WTC11 (cell line): ENCODE results near the gene GPR15LG.
"Not testable (repeated sequence)": the region's sequence is repeated elsewhere in the genome, so short reads cannot be mapped to it uniquely, and the experiment has no call there.

Experiments
- NFYB ChIP-seq: sonication (generic); formaldehyde crosslinking; conservative IDR thresholded peaks from 2 replicates; pipeline ENCODE4 v1.8.0; 2022; ENCODE audit warnings: low read depth, missing genetic modification reagents
- NR1H2 ChIP-seq: sonication (generic); formaldehyde crosslinking; IDR thresholded peaks from 2 replicates; pipeline ENCODE4 v1.9.0; 2021; ENCODE audit warnings: mild to moderate bottlenecking, moderate library complexity, missing genetic modification reagents
- ZNF121 ChIP-seq: sonication (generic); formaldehyde crosslinking; IDR thresholded peaks from 2 replicates; pipeline ENCODE4 v1.8.0; 2023; ENCODE audit warnings: missing genetic modification reagents
- TF ChIP-seq, protein P1 (sequence below): sonication (generic); formaldehyde crosslinking; IDR thresholded peaks from 2 replicates; pipeline ENCODE4 v1.8.0; 2023; ENCODE audit warnings: missing genetic modification reagents
- TF ChIP-seq, protein P2 (sequence below): fragments of 200-600 bp; IDR thresholded peaks from 2 replicates; pipeline ENCODE4 v1.8.0; 2022; ENCODE audit warnings: antibody characterized with exemption
- TF ChIP-seq, protein P3 (sequence below): sonication (generic); formaldehyde crosslinking; IDR thresholded peaks from 2 replicates; pipeline ENCODE4 v1.8.1; 2022; ENCODE audit warnings: low read depth, mild to moderate bottlenecking, moderate library complexity, missing genetic modification reagents, borderline replicate concordance
- TF ChIP-seq, protein P4 (sequence below): sonication (generic); formaldehyde crosslinking; IDR thresholded peaks from 2 replicates; pipeline ENCODE4 v1.8.1; 2022; ENCODE audit warnings: mild to moderate bottlenecking, moderate library complexity, missing genetic modification reagents
- TF ChIP-seq, protein P5 (sequence below): sonication (generic); formaldehyde crosslinking; IDR thresholded peaks from 2 replicates; pipeline ENCODE4 v1.8.0; 2022; ENCODE audit warnings: missing genetic modification reagents
- TF ChIP-seq, protein P6 (sequence below): sonication (generic); formaldehyde crosslinking; IDR thresholded peaks from 2 replicates; pipeline ENCODE4 v1.8.1; 2023; ENCODE audit warnings: mild to moderate bottlenecking, missing genetic modification reagents
- TF ChIP-seq, protein P7 (sequence below): sonication (generic); formaldehyde crosslinking; IDR thresholded peaks from 2 replicates; pipeline ENCODE4 v1.8.0; 2022; ENCODE audit warnings: mild to moderate bottlenecking, missing genetic modification reagents
- TF ChIP-seq, protein P8 (sequence below): sonication (generic); formaldehyde crosslinking; conservative IDR thresholded peaks from 2 replicates; pipeline ENCODE4 v1.8.1; 2022; ENCODE audit warnings: mild to moderate bottlenecking, missing genetic modification reagents

DNA sequence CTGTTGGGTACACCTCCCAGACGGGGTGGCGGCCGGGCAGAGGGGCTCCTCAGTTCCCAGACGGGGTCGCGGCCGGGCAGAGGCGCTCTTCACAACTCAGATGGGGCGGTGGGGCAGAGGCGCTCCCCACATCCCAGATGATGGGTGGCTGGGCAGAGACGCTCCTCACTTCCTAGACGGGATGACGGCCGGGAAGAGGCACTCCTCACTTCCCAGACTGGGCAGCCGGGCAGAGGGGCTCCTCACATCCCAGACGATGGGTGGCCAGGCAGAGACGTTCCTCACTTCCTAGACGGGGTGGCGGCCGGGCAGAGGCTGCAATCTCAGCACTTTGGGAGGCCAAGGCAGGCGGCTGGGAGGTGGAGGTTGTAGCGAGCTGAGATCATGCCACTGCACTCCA lies 6.8 kb downstream of the GPR15LG start:
- TF ChIP-seq, protein P1, sequence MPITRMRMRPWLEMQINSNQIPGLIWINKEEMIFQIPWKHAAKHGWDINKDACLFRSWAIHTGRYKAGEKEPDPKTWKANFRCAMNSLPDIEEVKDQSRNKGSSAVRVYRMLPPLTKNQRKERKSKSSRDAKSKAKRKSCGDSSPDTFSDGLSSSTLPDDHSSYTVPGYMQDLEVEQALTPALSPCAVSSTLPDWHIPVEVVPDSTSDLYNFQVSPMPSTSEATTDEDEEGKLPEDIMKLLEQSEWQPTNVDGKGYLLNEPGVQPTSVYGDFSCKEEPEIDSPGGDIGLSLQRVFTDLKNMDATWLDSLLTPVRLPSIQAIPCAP (CRISPR knock-in tag): not testable (repeated sequence)
- TF ChIP-seq, protein P2, sequence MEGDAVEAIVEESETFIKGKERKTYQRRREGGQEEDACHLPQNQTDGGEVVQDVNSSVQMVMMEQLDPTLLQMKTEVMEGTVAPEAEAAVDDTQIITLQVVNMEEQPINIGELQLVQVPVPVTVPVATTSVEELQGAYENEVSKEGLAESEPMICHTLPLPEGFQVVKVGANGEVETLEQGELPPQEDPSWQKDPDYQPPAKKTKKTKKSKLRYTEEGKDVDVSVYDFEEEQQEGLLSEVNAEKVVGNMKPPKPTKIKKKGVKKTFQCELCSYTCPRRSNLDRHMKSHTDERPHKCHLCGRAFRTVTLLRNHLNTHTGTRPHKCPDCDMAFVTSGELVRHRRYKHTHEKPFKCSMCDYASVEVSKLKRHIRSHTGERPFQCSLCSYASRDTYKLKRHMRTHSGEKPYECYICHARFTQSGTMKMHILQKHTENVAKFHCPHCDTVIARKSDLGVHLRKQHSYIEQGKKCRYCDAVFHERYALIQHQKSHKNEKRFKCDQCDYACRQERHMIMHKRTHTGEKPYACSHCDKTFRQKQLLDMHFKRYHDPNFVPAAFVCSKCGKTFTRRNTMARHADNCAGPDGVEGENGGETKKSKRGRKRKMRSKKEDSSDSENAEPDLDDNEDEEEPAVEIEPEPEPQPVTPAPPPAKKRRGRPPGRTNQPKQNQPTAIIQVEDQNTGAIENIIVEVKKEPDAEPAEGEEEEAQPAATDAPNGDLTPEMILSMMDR: not testable (repeated sequence)
- not testable (repeated sequence) for TF ChIP-seq ZNF121 (CRISPR knock-in tag); NFYB (CRISPR knock-in tag); NR1H2
- TF ChIP-seq, protein P3, sequence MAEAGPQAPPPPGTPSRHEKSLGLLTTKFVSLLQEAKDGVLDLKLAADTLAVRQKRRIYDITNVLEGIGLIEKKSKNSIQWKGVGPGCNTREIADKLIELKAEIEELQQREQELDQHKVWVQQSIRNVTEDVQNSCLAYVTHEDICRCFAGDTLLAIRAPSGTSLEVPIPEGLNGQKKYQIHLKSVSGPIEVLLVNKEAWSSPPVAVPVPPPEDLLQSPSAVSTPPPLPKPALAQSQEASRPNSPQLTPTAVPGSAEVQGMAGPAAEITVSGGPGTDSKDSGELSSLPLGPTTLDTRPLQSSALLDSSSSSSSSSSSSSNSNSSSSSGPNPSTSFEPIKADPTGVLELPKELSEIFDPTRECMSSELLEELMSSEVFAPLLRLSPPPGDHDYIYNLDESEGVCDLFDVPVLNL (CRISPR knock-in tag): not testable (repeated sequence)
- TF ChIP-seq, protein P4, sequence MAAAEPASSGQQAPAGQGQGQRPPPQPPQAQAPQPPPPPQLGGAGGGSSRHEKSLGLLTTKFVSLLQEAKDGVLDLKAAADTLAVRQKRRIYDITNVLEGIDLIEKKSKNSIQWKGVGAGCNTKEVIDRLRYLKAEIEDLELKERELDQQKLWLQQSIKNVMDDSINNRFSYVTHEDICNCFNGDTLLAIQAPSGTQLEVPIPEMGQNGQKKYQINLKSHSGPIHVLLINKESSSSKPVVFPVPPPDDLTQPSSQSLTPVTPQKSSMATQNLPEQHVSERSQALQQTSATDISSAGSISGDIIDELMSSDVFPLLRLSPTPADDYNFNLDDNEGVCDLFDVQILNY (CRISPR knock-in tag): not testable (repeated sequence)
- TF ChIP-seq, protein P5, sequence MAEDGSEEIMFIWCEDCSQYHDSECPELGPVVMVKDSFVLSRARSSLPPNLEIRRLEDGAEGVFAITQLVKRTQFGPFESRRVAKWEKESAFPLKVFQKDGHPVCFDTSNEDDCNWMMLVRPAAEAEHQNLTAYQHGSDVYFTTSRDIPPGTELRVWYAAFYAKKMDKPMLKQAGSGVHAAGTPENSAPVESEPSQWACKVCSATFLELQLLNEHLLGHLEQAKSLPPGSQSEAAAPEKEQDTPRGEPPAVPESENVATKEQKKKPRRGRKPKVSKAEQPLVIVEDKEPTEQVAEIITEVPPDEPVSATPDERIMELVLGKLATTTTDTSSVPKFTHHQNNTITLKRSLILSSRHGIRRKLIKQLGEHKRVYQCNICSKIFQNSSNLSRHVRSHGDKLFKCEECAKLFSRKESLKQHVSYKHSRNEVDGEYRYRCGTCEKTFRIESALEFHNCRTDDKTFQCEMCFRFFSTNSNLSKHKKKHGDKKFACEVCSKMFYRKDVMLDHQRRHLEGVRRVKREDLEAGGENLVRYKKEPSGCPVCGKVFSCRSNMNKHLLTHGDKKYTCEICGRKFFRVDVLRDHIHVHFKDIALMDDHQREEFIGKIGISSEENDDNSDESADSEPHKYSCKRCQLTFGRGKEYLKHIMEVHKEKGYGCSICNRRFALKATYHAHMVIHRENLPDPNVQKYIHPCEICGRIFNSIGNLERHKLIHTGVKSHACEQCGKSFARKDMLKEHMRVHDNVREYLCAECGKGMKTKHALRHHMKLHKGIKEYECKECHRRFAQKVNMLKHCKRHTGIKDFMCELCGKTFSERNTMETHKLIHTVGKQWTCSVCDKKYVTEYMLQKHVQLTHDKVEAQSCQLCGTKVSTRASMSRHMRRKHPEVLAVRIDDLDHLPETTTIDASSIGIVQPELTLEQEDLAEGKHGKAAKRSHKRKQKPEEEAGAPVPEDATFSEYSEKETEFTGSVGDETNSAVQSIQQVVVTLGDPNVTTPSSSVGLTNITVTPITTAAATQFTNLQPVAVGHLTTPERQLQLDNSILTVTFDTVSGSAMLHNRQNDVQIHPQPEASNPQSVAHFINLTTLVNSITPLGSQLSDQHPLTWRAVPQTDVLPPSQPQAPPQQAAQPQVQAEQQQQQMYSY: not testable (repeated sequence)
- TF ChIP-seq, protein P6, sequence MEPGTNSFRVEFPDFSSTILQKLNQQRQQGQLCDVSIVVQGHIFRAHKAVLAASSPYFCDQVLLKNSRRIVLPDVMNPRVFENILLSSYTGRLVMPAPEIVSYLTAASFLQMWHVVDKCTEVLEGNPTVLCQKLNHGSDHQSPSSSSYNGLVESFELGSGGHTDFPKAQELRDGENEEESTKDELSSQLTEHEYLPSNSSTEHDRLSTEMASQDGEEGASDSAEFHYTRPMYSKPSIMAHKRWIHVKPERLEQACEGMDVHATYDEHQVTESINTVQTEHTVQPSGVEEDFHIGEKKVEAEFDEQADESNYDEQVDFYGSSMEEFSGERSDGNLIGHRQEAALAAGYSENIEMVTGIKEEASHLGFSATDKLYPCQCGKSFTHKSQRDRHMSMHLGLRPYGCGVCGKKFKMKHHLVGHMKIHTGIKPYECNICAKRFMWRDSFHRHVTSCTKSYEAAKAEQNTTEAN: not testable (repeated sequence)
- TF ChIP-seq, protein P7, sequence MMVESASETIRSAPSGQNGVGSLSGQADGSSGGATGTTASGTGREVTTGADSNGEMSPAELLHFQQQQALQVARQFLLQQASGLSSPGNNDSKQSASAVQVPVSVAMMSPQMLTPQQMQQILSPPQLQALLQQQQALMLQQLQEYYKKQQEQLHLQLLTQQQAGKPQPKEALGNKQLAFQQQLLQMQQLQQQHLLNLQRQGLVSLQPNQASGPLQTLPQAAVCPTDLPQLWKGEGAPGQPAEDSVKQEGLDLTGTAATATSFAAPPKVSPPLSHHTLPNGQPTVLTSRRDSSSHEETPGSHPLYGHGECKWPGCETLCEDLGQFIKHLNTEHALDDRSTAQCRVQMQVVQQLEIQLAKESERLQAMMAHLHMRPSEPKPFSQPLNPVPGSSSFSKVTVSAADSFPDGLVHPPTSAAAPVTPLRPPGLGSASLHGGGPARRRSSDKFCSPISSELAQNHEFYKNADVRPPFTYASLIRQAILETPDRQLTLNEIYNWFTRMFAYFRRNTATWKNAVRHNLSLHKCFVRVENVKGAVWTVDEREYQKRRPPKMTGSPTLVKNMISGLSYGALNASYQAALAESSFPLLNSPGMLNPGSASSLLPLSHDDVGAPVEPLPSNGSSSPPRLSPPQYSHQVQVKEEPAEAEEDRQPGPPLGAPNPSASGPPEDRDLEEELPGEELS (CRISPR knock-in tag): not testable (repeated sequence)
- TF ChIP-seq, protein P8, sequence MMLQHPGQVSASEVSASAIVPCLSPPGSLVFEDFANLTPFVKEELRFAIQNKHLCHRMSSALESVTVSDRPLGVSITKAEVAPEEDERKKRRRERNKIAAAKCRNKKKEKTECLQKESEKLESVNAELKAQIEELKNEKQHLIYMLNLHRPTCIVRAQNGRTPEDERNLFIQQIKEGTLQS (CRISPR knock-in tag): not testable (repeated sequence)
